Endodermal cell (in vitro differentiated cells): Measurements from ENCODE around the gene PPP1R14B. TPM values are rescaled to one million over a fixed set of nuclear protein-coding genes. Genes with fewer than 3 reads are reported as not detected.

Experiments
- DNase-seq: peaks from one replicate; pipeline ENCODE4 v3.0.0-alpha.2; 2017
- H3K27ac ChIP-seq: 2 replicates; pipeline ENCODE4 v1.5.1; 2013; ENCODE audit warnings: mild to moderate bottlenecking, low read depth, low read length, moderate library complexity
- H3K27me3 ChIP-seq: 2 replicates; pipeline ENCODE4 v1.6.1; 2013; ENCODE audit warnings: mild to moderate bottlenecking, low read length, moderate library complexity; ENCODE audit not compliant: insufficient read depth, control insufficient read depth, poor library complexity, severe bottlenecking
- H3K36me3 ChIP-seq: 2 replicates; pipeline ENCODE4 v1.7.0; 2013; ENCODE audit warnings: mild to moderate bottlenecking, low read length, moderate library complexity; ENCODE audit not compliant: control insufficient read depth, insufficient read depth
- H3K4me1 ChIP-seq: one replicate; pipeline ENCODE4 v1.7.0; 2013; ENCODE audit warnings: low read length; ENCODE audit not compliant: control insufficient read depth, insufficient read depth
- H3K4me3 ChIP-seq: 2 replicates; pipeline ENCODE4 v1.5.1; 2013; ENCODE audit warnings: mild to moderate bottlenecking, low read length, moderate library complexity
- H3K9ac ChIP-seq: 2 replicates; pipeline ENCODE4 v1.6.1; 2013; ENCODE audit warnings: mild to moderate bottlenecking, low read length, moderate library complexity; ENCODE audit not compliant: poor library complexity, severe bottlenecking; ENCODE audit errors: extremely low read depth
- H3K9me3 ChIP-seq: 2 replicates; pipeline ENCODE4 v1.6.1; 2013; ENCODE audit warnings: mild to moderate bottlenecking, low read length, moderate library complexity; ENCODE audit not compliant: control insufficient read depth
- H3K27ac Mint-ChIP-seq: 2 replicates; pipeline ENCODE4 v1.8.0; 2020; ENCODE audit warnings: mixed read lengths
- H3K27me3 Mint-ChIP-seq: 2 replicates; pipeline ENCODE4 v1.8.0; 2021; ENCODE audit warnings: mild to moderate bottlenecking, mixed read lengths; ENCODE audit not compliant: insufficient read depth
- H3K36me3 Mint-ChIP-seq: 2 replicates; pipeline ENCODE4 v1.8.0; 2020; ENCODE audit warnings: low read depth, mixed read lengths
- H3K4me1 Mint-ChIP-seq: 2 replicates; pipeline ENCODE4 v1.8.0; 2020; ENCODE audit warnings: mixed read lengths
- H3K4me3 Mint-ChIP-seq: 2 replicates; pipeline ENCODE4 v1.8.0; 2020; ENCODE audit warnings: mild to moderate bottlenecking, moderate library complexity, mixed read lengths
- H3K9me3 Mint-ChIP-seq: 2 replicates; pipeline ENCODE4 v1.8.0; 2020; ENCODE audit warnings: mild to moderate bottlenecking, mixed read lengths
- CTCF ChIP-seq: fragments of 200-600 bp; sonication (generic); conservative IDR thresholded peaks from 2 replicates; pipeline ENCODE4 v1.5.0; 2021; ENCODE audit warnings: antibody characterized with exemption, mild to moderate bottlenecking
- WGBS, 2 experiments: methylation state at CpG; one replicate each; pipeline versions ENCODE4 v1.1.5 to v1.1.7; 2013; ENCODE audit warnings: missing lambda C conversion rate in 2 of 2, mixed read lengths in 1 of 2; ENCODE audit not compliant: insufficient coverage in 1 of 2, insufficient read length in 1 of 2; 5-methylcytosine and 5-hydroxymethylcytosine counted together
- total RNA-seq, 2 donors: library from RNA; stranded (reverse); fragmentation: NEBNext Ultra II Directional in 1 of 2; extraction: Animal tissue kit (Norgen Biotek cat#: 25700) in 1 of 2; gene quantifications; 2 replicates in 1 of 2; 3 replicates in 1 of 2; pipeline ENCODE4 v1.2.1, GENCODE V29; 2021

The PPP1R14B gene
- total RNA-seq, 2 donors from 2014 or later, result 228 to 265 TPM

GRCh38 chr11:64245797-64246620 lies 734 bp downstream of the PPP1R14B start:
- no peaks in the 10 kb centered on the region for H3K27me3 Mint-ChIP-seq
- H3K36me3 Mint-ChIP-seq, result peaks cover 16% of the 10 kb centered on the region
- no peak for TF ChIP-seq CTCF
- H3K4me1 Mint-ChIP-seq, result peaks cover 28% of the 10 kb centered on the region
- H3K9me3 Mint-ChIP-seq, result no peaks in the 10 kb centered on the region
- DNase-seq, result peak; percentile 80
- H3K27me3 ChIP-seq, result no peaks in the 10 kb centered on the region
- 0% methylated on average over 16 to 46 of the region's 46 CpGs for whole genome bisulfite sequencing, 2 experiments
- peaks cover 15% of the 10 kb centered on the region for H3K4me1 ChIP-seq
- peak overlapping the region; percentile 82 for H3K9ac ChIP-seq
- no peaks in the 10 kb centered on the region for H3K9me3 ChIP-seq
- peak overlapping the region; percentile 96 for H3K4me3 ChIP-seq
- peak overlapping the region; percentile 60 for H3K27ac ChIP-seq
- peaks cover 20% of the 10 kb centered on the region for H3K36me3 ChIP-seq
- peak overlapping the region; percentile 86 for H3K4me3 Mint-ChIP-seq
- H3K27ac Mint-ChIP-seq, result peak overlapping the region; percentile 88

GRCh38 chr11:64245401-64245796 lies 1.3 kb downstream of the PPP1R14B start:
- peak overlapping the region; percentile 86 for H3K4me3 Mint-ChIP-seq
- H3K4me3 ChIP-seq, result peak overlapping the region; percentile 96
- H3K4me1 ChIP-seq, result peaks cover 15% of the 10 kb centered on the region
- no peaks in the 10 kb centered on the region for H3K27me3 ChIP-seq
- peaks cover 20% of the 10 kb centered on the region for H3K36me3 ChIP-seq
- no peak overlapping the region for H3K27ac ChIP-seq
- H3K4me1 Mint-ChIP-seq, result peaks cover 27% of the 10 kb centered on the region
- H3K9me3 Mint-ChIP-seq, result no peaks in the 10 kb centered on the region
- peaks cover 16% of the 10 kb centered on the region for H3K36me3 Mint-ChIP-seq
- DNase-seq, result no peak
- H3K9ac ChIP-seq, result peak overlapping the region; percentile 82
- no peaks in the 10 kb centered on the region for H3K9me3 ChIP-seq
- no peak for TF ChIP-seq CTCF
- 35% methylated on average over 6 of the region's 6 CpGs; no CpG with 5 or more reads in 1 of the 2 experiments for WGBS, 2 experiments
- H3K27ac Mint-ChIP-seq, result peak overlapping the region; percentile 88
- no peaks in the 10 kb centered on the region for H3K27me3 Mint-ChIP-seq

DNA sequence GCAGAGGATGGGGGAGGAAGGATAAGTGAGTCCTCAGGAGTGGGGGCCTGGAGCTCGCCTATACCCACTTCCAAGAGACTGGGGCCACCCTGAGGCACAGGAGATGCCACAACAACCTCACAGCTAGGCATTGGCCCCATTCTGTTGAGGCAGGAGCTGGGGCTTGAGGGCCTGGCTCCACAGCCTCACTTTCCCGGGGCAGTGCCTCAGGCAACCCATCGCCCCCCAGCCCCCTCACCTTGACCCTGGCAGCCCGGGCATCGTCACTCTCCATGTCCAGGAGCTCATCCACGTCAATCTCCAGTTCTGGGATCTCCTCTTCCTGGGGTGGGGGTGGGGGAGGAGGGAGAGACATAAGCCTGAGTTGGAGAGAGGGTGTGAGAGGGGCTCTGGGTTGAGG lies 1.8 kb downstream of the PPP1R14B start:
- no peaks in the 10 kb centered on the region for H3K9me3 ChIP-seq
- peak overlapping the region; percentile 96 for H3K4me3 ChIP-seq
- peak overlapping the region; percentile 82 for H3K9ac ChIP-seq
- DNase-seq, result no peak
- H3K4me3 Mint-ChIP-seq, result peak overlapping the region; percentile 86
- WGBS, 2 experiments, result 83% methylated on average over 6 of the region's 6 CpGs; no CpG with 5 or more reads in 1 of the 2 experiments
- no peaks in the 10 kb centered on the region for H3K27me3 ChIP-seq
- peaks cover 16% of the 10 kb centered on the region for H3K36me3 Mint-ChIP-seq
- H3K4me1 Mint-ChIP-seq, result peaks cover 29% of the 10 kb centered on the region
- no peak overlapping the region for H3K27ac ChIP-seq
- no peaks in the 10 kb centered on the region for H3K27me3 Mint-ChIP-seq
- no peaks in the 10 kb centered on the region for H3K9me3 Mint-ChIP-seq
- TF ChIP-seq CTCF, result no peak
- H3K36me3 ChIP-seq, result peaks cover 20% of the 10 kb centered on the region
- no peak overlapping the region for H3K27ac Mint-ChIP-seq
- H3K4me1 ChIP-seq, result peaks cover 15% of the 10 kb centered on the region
